Duodenal mucosa (tissue), 2 donors: ENCODE data around the gene ZNF273.
"Not testable (repeated sequence)": the region's sequence is repeated elsewhere in the genome, so short reads cannot be mapped to it uniquely, and the experiment has no call there.

Experiments
- H3K27ac ChIP-seq: one replicate; pipeline ENCODE4 v1.7.0; 2013; ENCODE audit warnings: low read depth, low read length
- H3K27me3 ChIP-seq, 2 donors: one replicate each; pipeline ENCODE4 v1.7.0; 2013; ENCODE audit warnings: low read length in 2 of 2, control low read depth in 1 of 2; ENCODE audit not compliant: insufficient read depth in 2 of 2, control insufficient read depth in 1 of 2
- H3K36me3 ChIP-seq, 2 donors: one replicate each; pipeline ENCODE4 v1.7.0; 2013; ENCODE audit warnings: low read length in 2 of 2, control low read depth in 1 of 2; ENCODE audit not compliant: insufficient read depth in 2 of 2, control insufficient read depth in 1 of 2
- H3K4me1 ChIP-seq, 2 donors: one replicate each; pipeline ENCODE4 v1.7.0; 2013; ENCODE audit warnings: low read length in 2 of 2, control low read depth in 1 of 2; ENCODE audit not compliant: insufficient read depth in 2 of 2, control insufficient read depth in 1 of 2
- H3K4me3 ChIP-seq, 2 donors: one replicate each; pipeline ENCODE4 v1.7.0; 2013; ENCODE audit warnings: low read length in 2 of 2, low read depth in 1 of 2
- H3K9ac ChIP-seq, 2 donors: one replicate each; pipeline ENCODE4 v1.7.0; 2013; ENCODE audit warnings: low read length in 2 of 2, low read depth in 1 of 2
- H3K9me3 ChIP-seq, 2 donors: one replicate each; pipeline ENCODE4 v1.7.0; 2013; ENCODE audit warnings: low read length in 2 of 2, control low read depth in 1 of 2; ENCODE audit not compliant: control insufficient read depth in 1 of 2

ZNF273 gene

DNA sequence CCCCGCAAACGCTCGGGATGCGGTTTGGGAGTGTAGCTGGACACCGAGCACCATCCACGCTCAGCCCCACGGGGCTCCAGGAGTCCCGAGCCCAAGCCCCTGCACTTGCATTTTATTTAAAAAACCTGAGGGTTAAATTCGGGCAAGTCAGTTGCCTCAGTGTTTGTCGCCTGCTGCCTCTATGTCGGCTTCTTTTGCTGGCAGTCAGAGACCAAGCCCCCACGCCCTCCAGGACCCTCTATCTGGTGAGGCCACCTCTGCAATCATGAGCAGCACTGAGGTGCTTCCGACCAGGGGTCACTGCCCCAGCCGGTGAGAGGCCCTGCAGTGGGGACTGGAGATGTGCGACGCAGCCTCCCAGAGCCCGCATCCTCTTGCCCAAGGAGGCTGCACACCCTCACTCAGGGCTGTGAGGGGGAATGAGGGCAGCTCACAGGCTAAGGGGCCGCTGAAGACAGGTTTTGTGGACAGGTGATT, 13.3 kb upstream of the ZNF273 start:
- Histone ChIP-seq H3K9me3 (no peaks in the 10 kb centered on the region), H3K4me3 (peak overlapping the region; percentile 78 to 79), H3K27ac (no peak overlapping the region), H3K9ac (no peak overlapping the region), H3K27me3 (peaks cover 16 to 18% of the 10 kb centered on the region in 2 donors), H3K36me3 (no peaks in the 10 kb centered on the region), H3K4me1 (peaks cover 16 to 17% of the 10 kb centered on the region in 2 donors)

GRCh38 chr7:64890273-64890672, 12.8 kb upstream of the ZNF273 start:
- H3K36me3 ChIP-seq, H3K4me3 ChIP-seq, H3K9ac ChIP-seq, H3K9me3 ChIP-seq, H3K27ac ChIP-seq: not testable (repeated sequence)
- Histone ChIP-seq H3K27me3 (peaks cover 16 to 18% of the 10 kb centered on the region in 2 donors), H3K4me1 (peaks cover 16 to 17% of the 10 kb centered on the region in 2 donors)

DNA sequence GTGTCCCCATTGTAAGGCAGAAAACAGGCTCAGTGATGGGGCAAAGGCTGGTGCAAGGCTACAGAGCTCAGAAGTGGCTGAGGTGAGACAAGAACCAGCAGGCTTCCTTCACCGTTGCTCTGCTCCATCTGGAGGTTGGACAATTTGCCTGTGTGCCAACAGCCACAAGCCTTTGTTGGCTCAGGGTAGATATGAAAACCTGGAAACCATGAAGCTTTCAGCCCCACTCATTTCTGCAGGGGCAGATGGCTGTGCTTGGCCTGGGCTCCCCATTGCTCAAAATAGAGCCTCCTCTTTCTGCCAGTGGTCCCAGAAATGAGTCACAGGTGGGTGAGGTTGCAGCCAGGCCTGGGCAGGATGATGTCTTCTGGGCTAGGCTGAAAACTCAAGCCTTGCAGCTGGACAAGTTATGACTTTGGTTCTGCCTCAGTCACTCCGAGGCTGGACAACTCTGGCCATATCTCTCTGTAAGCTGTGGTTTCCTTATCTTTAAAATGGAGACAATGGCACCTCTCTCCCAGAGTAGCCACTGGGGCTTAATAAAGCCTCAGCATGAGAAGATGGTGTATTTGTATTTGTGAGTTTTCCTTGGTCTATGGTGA, 12.2 kb upstream of the ZNF273 start:
- Histone ChIP-seq H3K27me3 (peaks cover 16 to 18% of the 10 kb centered on the region in 2 donors), H3K4me1 (peaks cover 16 to 17% of the 10 kb centered on the region in 2 donors), H3K36me3 (no peaks in the 10 kb centered on the region), H3K9me3 (no peaks in the 10 kb centered on the region), H3K27ac (no peak overlapping the region), H3K4me3 (no peak overlapping the region), H3K9ac (no peak overlapping the region)

DNA sequence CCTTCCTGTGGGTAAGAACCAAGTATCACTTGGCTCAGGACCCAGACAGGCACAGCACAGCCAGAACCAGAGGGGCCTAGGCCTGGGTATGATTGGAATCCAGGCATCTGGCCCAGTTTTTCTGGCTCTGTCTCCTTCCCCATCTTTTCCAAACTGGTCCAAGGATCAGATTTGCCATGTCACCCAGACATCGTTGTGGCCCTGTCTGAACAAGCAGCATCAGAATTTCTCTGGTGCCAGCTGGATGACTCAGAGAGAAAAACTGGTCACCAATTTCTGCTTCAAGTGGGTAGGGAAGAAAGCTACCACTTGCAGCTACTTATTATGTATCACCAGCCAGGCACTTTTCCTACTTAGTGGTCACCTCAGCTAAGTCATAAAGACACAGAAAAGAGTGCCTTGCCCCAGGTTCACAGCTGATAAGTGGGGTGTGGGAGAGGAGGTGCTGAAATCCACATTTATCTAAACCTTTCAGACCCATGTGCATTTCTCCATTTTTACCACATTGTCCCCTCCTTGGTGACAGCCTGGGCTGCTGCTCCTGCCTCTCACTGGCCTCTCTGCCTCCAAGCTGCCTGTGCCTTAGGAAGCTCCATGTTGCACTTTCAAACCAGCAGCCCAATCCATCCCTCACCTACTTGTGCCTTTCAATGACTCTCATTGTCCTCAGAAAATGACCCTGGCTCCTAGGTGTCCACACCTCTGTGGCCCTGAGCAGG, 11.6 kb upstream of the ZNF273 start:
- Histone ChIP-seq H3K27me3 (peaks cover 16 to 18% of the 10 kb centered on the region in 2 donors), H3K4me1 (peaks cover 16 to 17% of the 10 kb centered on the region in 2 donors)
- H3K27ac ChIP-seq, H3K36me3 ChIP-seq, H3K9me3 ChIP-seq, H3K9ac ChIP-seq, H3K4me3 ChIP-seq: not testable (repeated sequence)

DNA sequence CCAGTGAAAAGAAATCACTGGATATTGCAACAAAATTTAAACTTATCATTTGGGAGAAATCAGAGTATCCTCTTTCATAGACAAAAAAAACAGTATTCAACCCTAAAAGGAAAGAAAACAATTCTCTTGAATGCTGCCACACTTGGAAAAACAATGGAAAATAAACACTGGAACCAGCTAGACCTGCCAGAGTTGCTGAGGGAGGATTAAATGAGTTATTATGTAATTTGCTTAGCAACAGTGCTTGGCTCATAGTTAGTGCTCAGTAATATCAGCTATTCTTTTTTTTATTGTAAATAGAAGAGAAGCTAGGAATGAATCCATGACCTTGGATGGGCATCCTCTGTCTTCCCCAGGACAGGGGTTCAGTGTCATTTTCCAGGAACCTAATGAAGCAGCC, 11.0 kb upstream of the ZNF273 start:
- H3K27me3 ChIP-seq: peaks cover 16 to 18% of the 10 kb centered on the region in 2 donors
- no peaks in the 10 kb centered on the region for H3K36me3 ChIP-seq
- H3K27ac ChIP-seq: no peak overlapping the region
- no peaks in the 10 kb centered on the region for H3K9me3 ChIP-seq
- H3K4me1 ChIP-seq: peaks cover 16 to 17% of the 10 kb centered on the region in 2 donors
- no peak overlapping the region for H3K4me3 ChIP-seq
- H3K9ac ChIP-seq: no peak overlapping the region

GRCh38 chr7:64892666-64893309, 10.3 kb upstream of the ZNF273 start:
- H3K36me3 ChIP-seq: no peaks in the 10 kb centered on the region
- no peak overlapping the region for H3K4me3 ChIP-seq
- H3K9ac ChIP-seq: no peak overlapping the region
- no peaks in the 10 kb centered on the region for H3K9me3 ChIP-seq
- H3K27ac ChIP-seq: no peak overlapping the region
- peaks cover 16 to 17% of the 10 kb centered on the region in 2 donors for H3K4me1 ChIP-seq
- H3K27me3 ChIP-seq: peaks cover 16 to 18% of the 10 kb centered on the region in 2 donors

GRCh38 chr7:64893401-64893800, 9.7 kb upstream of the ZNF273 start:
- H3K36me3 ChIP-seq: no peaks in the 10 kb centered on the region

GRCh38 chr7:64902461-64902805, 640 bp upstream of the ZNF273 start:
- Histone ChIP-seq H3K9ac (peak overlapping the region in 1 of 2 donors; percentile 82), H3K4me3 (peak overlapping the region; percentile 93 to 94)
- H3K4me1 ChIP-seq, H3K36me3 ChIP-seq, H3K27me3 ChIP-seq, H3K9me3 ChIP-seq, H3K27ac ChIP-seq: not testable (repeated sequence)

More at GRCh38 chr7:64893401-64893800, 9.7 kb upstream of the ZNF273 start:
- Histone ChIP-seq H3K4me3 (no peak overlapping the region), H3K9ac (no peak overlapping the region), H3K4me1 (peaks cover 10 to 11% of the 10 kb centered on the region in 2 donors), H3K27ac (no peak overlapping the region), H3K27me3 (peaks cover 16 to 18% of the 10 kb centered on the region in 2 donors), H3K9me3 (no peaks in the 10 kb centered on the region)

GRCh38 chr7:64904008-64904407, 935 bp downstream of the ZNF273 start:
- Histone ChIP-seq H3K4me3 (peak overlapping the region; percentile 93 to 94), H3K36me3 (no peaks in the 10 kb centered on the region), H3K4me1 (no peaks in the 10 kb centered on the region), H3K9me3 (no peaks in the 10 kb centered on the region), H3K9ac (peak overlapping the region; percentile 82 to 84), H3K27ac (no peak overlapping the region), H3K27me3 (no peaks in the 10 kb centered on the region)

DNA sequence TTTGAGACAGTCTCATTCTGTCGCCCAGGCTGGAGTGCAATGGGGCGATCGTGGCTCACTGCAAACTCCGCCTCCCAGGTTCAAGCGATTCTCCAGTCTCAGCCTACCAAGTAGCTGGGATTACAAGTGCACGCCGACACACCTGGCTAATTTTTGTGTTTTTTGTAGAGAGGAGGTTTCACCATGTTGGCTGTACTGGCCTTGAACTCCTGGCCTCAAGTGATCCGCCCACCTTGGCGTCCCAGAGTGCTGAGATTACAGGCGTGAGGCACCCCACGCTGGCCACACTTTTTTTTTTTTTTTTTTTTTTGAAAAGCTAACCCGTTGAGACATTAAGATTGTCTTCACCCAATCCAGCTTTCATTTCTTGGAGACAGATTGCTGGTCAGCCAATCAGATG, 2.1 kb downstream of the ZNF273 start:
- H3K27me3 ChIP-seq: no peaks in the 10 kb centered on the region
- H3K9ac ChIP-seq: no peak overlapping the region
- no peaks in the 10 kb centered on the region for H3K36me3 ChIP-seq
- no peaks in the 10 kb centered on the region for H3K4me1 ChIP-seq
- no peak overlapping the region for H3K27ac ChIP-seq
- H3K9me3 ChIP-seq: no peaks in the 10 kb centered on the region
- H3K4me3 ChIP-seq: no peak overlapping the region
